ENCODE measurements around the gene GDAP1L1. TPM values are rescaled to one million over a fixed set of nuclear protein-coding genes. Genes with fewer than 3 reads are reported as not detected.

Gene GDAP1L1
- polyA plus RNA-seq, 1 donor from 2014 or later, result 216 TPM

DNA sequence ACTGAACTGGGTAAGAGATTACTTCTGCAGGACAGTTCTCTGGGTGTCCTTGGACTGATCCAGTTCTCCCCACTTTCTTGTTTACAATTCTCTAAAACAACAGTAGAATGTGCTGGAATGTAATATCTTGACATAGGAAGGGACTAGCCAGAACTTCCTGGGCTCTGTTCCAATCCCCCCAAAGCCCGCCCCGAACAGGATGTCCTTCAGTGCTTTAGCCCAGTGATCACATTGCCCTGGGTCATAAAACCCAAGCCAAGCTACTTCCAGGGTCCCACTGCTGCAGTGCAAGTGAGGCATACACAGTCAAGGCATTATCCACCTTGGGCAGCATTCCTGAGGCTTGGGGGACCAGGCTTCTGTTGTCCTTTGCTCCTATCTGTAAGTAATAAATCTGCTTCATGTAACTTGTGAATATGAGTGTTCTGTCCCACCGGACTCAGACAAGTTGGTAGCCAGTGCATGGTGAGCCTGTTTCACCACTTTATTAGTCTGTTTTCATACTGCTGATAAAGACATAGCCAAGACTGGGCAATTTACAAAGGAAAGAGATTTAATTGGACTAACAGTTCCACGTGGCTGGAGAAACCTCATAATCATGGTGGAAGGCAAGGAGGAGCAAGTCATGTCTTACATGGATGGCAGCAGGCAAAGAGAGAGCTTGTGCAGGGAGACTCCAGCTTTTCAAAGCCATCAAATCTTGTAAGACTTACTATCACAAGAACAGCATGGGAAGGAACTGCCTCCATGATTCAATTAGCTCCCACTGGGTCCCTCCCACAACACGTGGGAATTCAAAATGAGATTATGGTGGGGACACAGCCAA lies 40.4 kb downstream of the GDAP1L1 start:
- Histone ChIP-seq H3K9me2 (ENCODE audit: insufficient read depth, low read length) (no peaks in the 10 kb centered on the region), H4K20me1 (ENCODE audit: insufficient read depth) (no peaks in the 10 kb centered on the region), H2AFZ (ENCODE audit: low read depth, low read length) (no peak overlapping the region), H3K4me3 (ENCODE audit: low read length) (no peak overlapping the region), H3K27ac (ENCODE audit: low read length) (no peak overlapping the region), H3K4me2 (ENCODE audit: low read length) (no peak overlapping the region), H3K27me3 (ENCODE audit: insufficient read depth, low read depth, low read length) (no peaks in the 10 kb centered on the region), H3F3A (ENCODE audit: insufficient read depth, low read length, poor library complexity, severe bottlenecking) (no peaks in the 10 kb centered on the region), H3K9me3 (ENCODE audit: low read length) (peaks cover 4% of the 10 kb centered on the region), H3K9ac (ENCODE audit: low read length) (no peak overlapping the region), H3K36me3 (ENCODE audit: insufficient read depth, low read length) (no peaks in the 10 kb centered on the region), H3K79me2 (replicated peaks; ENCODE audit: insufficient read depth, low read length) (no peaks in the 10 kb centered on the region)
- no peak for TF ChIP-seq EZH2 (IDR thresholded peaks at IDR 0.05; ENCODE audit: borderline replicate concordance, insufficient read depth, low read length, poor library complexity, severe bottlenecking)
- no peak for TF ChIP-seq TAF1 (IDR thresholded peaks at IDR 0.05; ENCODE audit: low read depth)

- Histone ChIP-seq H3K9me2 (ENCODE audit: insufficient read depth, low read length) (no peaks in the 10 kb centered on the region), H3K27me3 (ENCODE audit: insufficient read depth, low read depth, low read length) (no peaks in the 10 kb centered on the region), H3K79me2 (replicated peaks; ENCODE audit: insufficient read depth, low read length) (no peaks in the 10 kb centered on the region), H4K20me1 (ENCODE audit: insufficient read depth) (no peaks in the 10 kb centered on the region), H3K36me3 (ENCODE audit: insufficient read depth, low read length) (no peaks in the 10 kb centered on the region), H3K9me3 (ENCODE audit: low read length) (peaks cover 4% of the 10 kb centered on the region), H3K9ac (ENCODE audit: low read length) (no peak overlapping the region), H3K27ac (ENCODE audit: low read length) (no peak overlapping the region), H3F3A (ENCODE audit: insufficient read depth, low read length, poor library complexity, severe bottlenecking) (no peaks in the 10 kb centered on the region), H2AFZ (ENCODE audit: low read depth, low read length) (no peak overlapping the region), H3K4me2 (ENCODE audit: low read length) (no peak overlapping the region), H3K4me3 (ENCODE audit: low read length) (no peak overlapping the region)
- TF ChIP-seq, protein P1, sequence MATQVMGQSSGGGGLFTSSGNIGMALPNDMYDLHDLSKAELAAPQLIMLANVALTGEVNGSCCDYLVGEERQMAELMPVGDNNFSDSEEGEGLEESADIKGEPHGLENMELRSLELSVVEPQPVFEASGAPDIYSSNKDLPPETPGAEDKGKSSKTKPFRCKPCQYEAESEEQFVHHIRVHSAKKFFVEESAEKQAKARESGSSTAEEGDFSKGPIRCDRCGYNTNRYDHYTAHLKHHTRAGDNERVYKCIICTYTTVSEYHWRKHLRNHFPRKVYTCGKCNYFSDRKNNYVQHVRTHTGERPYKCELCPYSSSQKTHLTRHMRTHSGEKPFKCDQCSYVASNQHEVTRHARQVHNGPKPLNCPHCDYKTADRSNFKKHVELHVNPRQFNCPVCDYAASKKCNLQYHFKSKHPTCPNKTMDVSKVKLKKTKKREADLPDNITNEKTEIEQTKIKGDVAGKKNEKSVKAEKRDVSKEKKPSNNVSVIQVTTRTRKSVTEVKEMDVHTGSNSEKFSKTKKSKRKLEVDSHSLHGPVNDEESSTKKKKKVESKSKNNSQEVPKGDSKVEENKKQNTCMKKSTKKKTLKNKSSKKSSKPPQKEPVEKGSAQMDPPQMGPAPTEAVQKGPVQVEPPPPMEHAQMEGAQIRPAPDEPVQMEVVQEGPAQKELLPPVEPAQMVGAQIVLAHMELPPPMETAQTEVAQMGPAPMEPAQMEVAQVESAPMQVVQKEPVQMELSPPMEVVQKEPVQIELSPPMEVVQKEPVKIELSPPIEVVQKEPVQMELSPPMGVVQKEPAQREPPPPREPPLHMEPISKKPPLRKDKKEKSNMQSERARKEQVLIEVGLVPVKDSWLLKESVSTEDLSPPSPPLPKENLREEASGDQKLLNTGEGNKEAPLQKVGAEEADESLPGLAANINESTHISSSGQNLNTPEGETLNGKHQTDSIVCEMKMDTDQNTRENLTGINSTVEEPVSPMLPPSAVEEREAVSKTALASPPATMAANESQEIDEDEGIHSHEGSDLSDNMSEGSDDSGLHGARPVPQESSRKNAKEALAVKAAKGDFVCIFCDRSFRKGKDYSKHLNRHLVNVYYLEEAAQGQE (IDR thresholded peaks at IDR 0.05; ENCODE audit: borderline replicate concordance), result no peak
- no peak for TF ChIP-seq CTCF (IDR thresholded peaks at IDR 0.05; ENCODE audit: poor library complexity, severe bottlenecking)
- no peak for TF ChIP-seq SMC3 (conservative IDR thresholded peaks at IDR 0.05; ENCODE audit: poor library complexity)
- TF ChIP-seq MXI1 (conservative IDR thresholded peaks at IDR 0.05; ENCODE audit: poor library complexity, severe bottlenecking), result no peak
- no peak for TF ChIP-seq POLR2AphosphoS5 (IDR thresholded peaks at IDR 0.05)
- TF ChIP-seq RAD21 (conservative IDR thresholded peaks at IDR 0.05), result no peak
- TF ChIP-seq TAF1 (IDR thresholded peaks at IDR 0.05; ENCODE audit: low read depth), result no peak
- TF ChIP-seq EP300 (conservative IDR thresholded peaks at IDR 0.05; ENCODE audit: poor library complexity, severe bottlenecking), result no peak
- TF ChIP-seq EZH2 (IDR thresholded peaks at IDR 0.05; ENCODE audit: borderline replicate concordance, insufficient read depth, low read length, poor library complexity, severe bottlenecking), result no peak
Measured at GRCh38 chr20:44288252-44288651, 41.1 kb downstream of the GDAP1L1 start.

Data from neural cell (in vitro differentiated cells).